CD14-positive monocyte (primary cell): ENCODE results near the gene GRM5. TPM values are rescaled to one million over a fixed set of nuclear protein-coding genes. Genes with fewer than 3 reads are reported as not detected.
"Not testable (repeated sequence)": the region's sequence is repeated elsewhere in the genome, so short reads cannot be mapped to it uniquely, and the experiment has no call there.

ENCODE experiments used
- DNase-seq, 3 donors: peaks; one replicate each; pipeline ENCODE4 v3.0.0-alpha.2; 2011 to 2022
- H2AFZ ChIP-seq: 2 replicates; pipeline ENCODE4 v1.6.0; 2012; ENCODE audit warnings: mild to moderate bottlenecking, low read depth, low read length, inconsistent platforms; ENCODE audit not compliant: insufficient read depth, poor library complexity, severe bottlenecking
- H3K27ac ChIP-seq, 2 donors: 1 replicate in 1 of 2; 2 replicates in 1 of 2; pipeline ENCODE4 v1.5.1; 2012 to 2013; ENCODE audit warnings: low read length in 2 of 2, control low read depth in 1 of 2, inconsistent platforms in 1 of 2, low read depth in 1 of 2, mild to moderate bottlenecking in 1 of 2
- H3K27me3 ChIP-seq, 2 donors: one replicate each; pipeline versions ENCODE4 v1.6.0 to v1.6.1; 2011 to 2013; ENCODE audit warnings: low read length in 2 of 2; ENCODE audit not compliant: control insufficient read depth in 2 of 2, insufficient read depth in 2 of 2
- H3K36me3 ChIP-seq, 2 donors: replicated peaks in 1 of 2; 1 replicate in 1 of 2; 2 replicates in 1 of 2; pipeline versions ENCODE4 v1.5.1 to v1.6.1; 2012 to 2013; ENCODE audit warnings: low read length in 2 of 2, control low read depth in 1 of 2, inconsistent platforms in 1 of 2, mild to moderate bottlenecking in 1 of 2; ENCODE audit not compliant: insufficient read depth in 2 of 2, control insufficient read depth in 1 of 2
- H3K4me1 ChIP-seq, 2 donors: 1 replicate in 1 of 2; 2 replicates in 1 of 2; pipeline versions ENCODE4 v1.5.1 to v1.6.1; 2012 to 2013; ENCODE audit warnings: low read length in 2 of 2, control low read depth in 1 of 2, inconsistent platforms in 1 of 2, mild to moderate bottlenecking in 1 of 2, moderate library complexity in 1 of 2; ENCODE audit not compliant: insufficient read depth in 2 of 2, control insufficient read depth in 1 of 2
- H3K4me2 ChIP-seq: replicated peaks from 2 replicates; pipeline ENCODE3; 2012; ENCODE audit warnings: low read length, moderate library complexity, mild to moderate bottlenecking; ENCODE audit not compliant: poor library complexity, severe bottlenecking; ENCODE audit errors: extremely low read depth
- H3K4me3 ChIP-seq, 3 experiments: fragments of 200-600 bp in 1 of 3; sonication (generic) in 1 of 3; replicated peaks in 1 of 3; 1 replicate in 2 of 3; 2 replicates in 1 of 3; pipeline ENCODE4 v1.5.1; 2011 to 2013; ENCODE audit warnings: low read length in 3 of 3, mild to moderate bottlenecking in 3 of 3, control low read depth in 2 of 3, low read depth in 2 of 3, inconsistent platforms in 1 of 3, moderate library complexity in 1 of 3
- H3K79me2 ChIP-seq: 2 replicates; pipeline ENCODE4 v1.6.0; 2012; ENCODE audit warnings: mild to moderate bottlenecking, control low read depth, inconsistent platforms, low read length, moderate library complexity; ENCODE audit not compliant: insufficient read depth
- H3K9ac ChIP-seq: 2 replicates; pipeline ENCODE4 v1.6.0; 2017; ENCODE audit warnings: low read length, mild to moderate bottlenecking; ENCODE audit not compliant: insufficient read depth, poor library complexity, severe bottlenecking
- H3K9me3 ChIP-seq, 2 donors: replicated peaks in 1 of 2; 1 replicate in 1 of 2; 2 replicates in 1 of 2; pipeline versions ENCODE4 v1.5.1 to v1.6.1; 2012 to 2013; ENCODE audit warnings: low read length in 2 of 2, control low read depth in 1 of 2; ENCODE audit not compliant: control insufficient read depth in 1 of 2, insufficient read depth in 1 of 2
- H4K20me1 ChIP-seq: 2 replicates; pipeline ENCODE4 v1.6.0; 2012; ENCODE audit warnings: mild to moderate bottlenecking, low read length, control low read depth, moderate library complexity; ENCODE audit not compliant: insufficient read depth
- H3K27ac Mint-ChIP-seq, 7 donors: one replicate each; pipeline ENCODE4 v1.8.0; 2020; ENCODE audit warnings: mild to moderate bottlenecking in 7 of 7, mixed read lengths in 7 of 7, moderate library complexity in 6 of 7, inconsistent platforms in 2 of 7
- H3K27me3 Mint-ChIP-seq, 3 donors: one replicate each; pipeline ENCODE4 v1.8.0; 2021 to 2022; ENCODE audit warnings: low read depth in 3 of 3, mild to moderate bottlenecking in 3 of 3, mixed read lengths in 3 of 3, moderate library complexity in 3 of 3, inconsistent platforms in 1 of 3
- H3K36me3 Mint-ChIP-seq, 2 donors: one replicate each; pipeline ENCODE4 v1.8.0; 2020; ENCODE audit warnings: mixed read lengths in 2 of 2, inconsistent platforms in 1 of 2, mild to moderate bottlenecking in 1 of 2
- H3K4me1 Mint-ChIP-seq: one replicate; pipeline ENCODE4 v1.8.0; 2020; ENCODE audit warnings: mild to moderate bottlenecking, mixed read lengths
- H3K4me3 Mint-ChIP-seq, 2 donors: one replicate each; pipeline ENCODE4 v1.8.0; 2020; ENCODE audit warnings: mild to moderate bottlenecking in 2 of 2, mixed read lengths in 2 of 2, moderate library complexity in 1 of 2
- H3K9me3 Mint-ChIP-seq, 7 donors: one replicate each; pipeline ENCODE4 v1.8.0; 2020 to 2022; ENCODE audit warnings: mixed read lengths in 7 of 7, mild to moderate bottlenecking in 6 of 7, moderate library complexity in 6 of 7, inconsistent platforms in 2 of 7
- CTCF ChIP-seq: fragments of 200-600 bp; IDR thresholded peaks from one replicate; pipeline ENCODE4 v1.8.0; 2022; ENCODE audit warnings: antibody characterized with exemption, mild to moderate bottlenecking
- WGBS: methylation state at CpG from one replicate; pipeline ENCODE4 v1.1.5; 2013; ENCODE audit warnings: missing lambda C conversion rate; ENCODE audit not compliant: insufficient coverage; 5-methylcytosine and 5-hydroxymethylcytosine counted together
- intact Hi-C, 2 donors: fragments of 100-400 bp; cut with micrococcal nuclease; formaldehyde crosslinking; loops; one replicate each; pipeline versions ENCODE4 v1.15.0 to v1.15.1; 2023
- polyA plus RNA-seq, 3 donors: library from polyadenylated mRNA; depleted of rRNA in 1 of 3; unstranded in 2 of 3; stranded (reverse) in 1 of 3; fragments of 300-500 nt in 2 of 3; fragments of >200 nt in 1 of 3; fragmentation: Illumina TruSeq in 2 of 3; gene quantifications; 1 replicate in 2 of 3; 2 replicates in 1 of 3; pipeline ENCODE4 v1.2.3, GENCODE V29; 2012 to 2021

The GRM5 gene
- polyA plus RNA-seq, 3 donors, result not detected

DNA sequence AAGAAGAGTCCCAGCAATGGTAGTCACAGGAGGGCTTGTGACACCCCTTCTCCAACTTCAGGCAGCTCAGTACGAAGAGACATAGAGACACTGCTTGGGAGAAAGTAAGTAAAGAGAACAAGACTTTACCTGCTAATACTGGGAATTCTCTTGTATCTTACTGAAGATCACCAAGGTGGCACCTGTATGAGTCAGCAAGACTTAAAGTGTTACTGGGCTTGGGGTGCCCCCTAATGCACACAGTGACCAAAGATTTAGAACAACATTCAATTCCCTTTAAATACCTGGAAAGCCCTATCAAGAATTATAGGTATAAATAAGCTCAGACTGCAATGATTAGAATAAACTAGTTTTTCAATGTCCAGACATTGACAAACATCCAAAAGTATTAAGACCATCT is 148.7 kb downstream of the GRM5 start:
- H3K27ac ChIP-seq, H3K4me2 ChIP-seq, H3K36me3 Mint-ChIP-seq, H2AFZ ChIP-seq, H4K20me1 ChIP-seq, H3K36me3 ChIP-seq, H3K4me3 Mint-ChIP-seq, H3K4me1 ChIP-seq, H3K4me1 Mint-ChIP-seq, H3K9ac ChIP-seq, H3K79me2 ChIP-seq, intact Hi-C loops, H3K9me3 ChIP-seq, H3K4me3 ChIP-seq, H3K27me3 ChIP-seq, H3K27me3 Mint-ChIP-seq, DNase-seq: not testable (repeated sequence)
- Mint-ChIP-seq H3K27ac (peak overlapping the region in 1 of 7 donors; percentile 20), H3K9me3 (peaks cover 4 to 14% (median 8%) of the 10 kb centered on the region in 7 donors)
- no CpG with 5 or more reads among the region's 1 CpG for WGBS

- Histone ChIP-seq H3K4me2 (no peak overlapping the region), H2AFZ (no peak overlapping the region), H3K4me1 (no peaks in the 10 kb centered on the region), H3K79me2 (no peaks in the 10 kb centered on the region), H3K27me3 (no peaks in the 10 kb centered on the region), H3K9me3 (no peaks in the 10 kb centered on the region), H4K20me1 (no peaks in the 10 kb centered on the region), H3K9ac (no peak overlapping the region), H3K4me3 (no peak overlapping the region), H3K36me3 (no peaks in the 10 kb centered on the region), H3K27ac (no peak overlapping the region)
- H3K27ac Mint-ChIP-seq, result no peak overlapping the region
- H3K4me3 Mint-ChIP-seq, result no peak overlapping the region
- DNase-seq, result no peak
- no peaks in the 10 kb centered on the region for H3K27me3 Mint-ChIP-seq
- no peaks in the 10 kb centered on the region for H3K36me3 Mint-ChIP-seq
- intact Hi-C loops, result no loop called here
- no peak for TF ChIP-seq CTCF
- peaks cover 0 to 9% (median 4%) of the 10 kb centered on the region in 7 donors for H3K9me3 Mint-ChIP-seq
- no peaks in the 10 kb centered on the region for H3K4me1 Mint-ChIP-seq
- no CpG with 5 or more reads among the region's 2 CpGs for WGBS
Measured at GRCh38 chr11:88909500-88909899, 156.3 kb downstream of the GRM5 start.

DNA sequence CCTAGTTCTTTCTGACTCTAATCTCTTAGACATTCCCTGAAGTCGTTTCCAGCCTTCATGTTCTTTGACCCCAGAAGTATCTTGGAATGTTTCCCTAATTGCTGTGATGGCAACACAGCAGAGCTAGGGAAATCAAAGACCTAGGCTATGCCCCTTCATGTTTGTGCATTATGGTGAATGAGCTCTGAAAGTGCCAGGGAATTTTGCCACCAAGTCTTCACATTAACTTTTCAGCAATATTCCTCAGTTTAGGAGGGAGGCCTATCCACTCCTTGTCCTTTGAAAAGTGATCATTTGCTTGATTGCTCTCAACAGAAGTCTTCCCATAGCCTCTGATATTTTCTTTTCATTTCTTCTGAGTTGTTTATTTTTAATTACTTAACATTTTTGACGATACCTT is 164.3 kb downstream of the GRM5 start:
- H3K9me3 ChIP-seq, H3K79me2 ChIP-seq, H3K4me1 Mint-ChIP-seq, H2AFZ ChIP-seq, H3K9ac ChIP-seq, H3K4me1 ChIP-seq, DNase-seq, H3K4me3 Mint-ChIP-seq, H3K4me3 ChIP-seq, H3K27ac ChIP-seq, H3K27me3 Mint-ChIP-seq, H3K36me3 Mint-ChIP-seq, H3K27ac Mint-ChIP-seq, intact Hi-C loops, H3K27me3 ChIP-seq, H4K20me1 ChIP-seq, H3K4me2 ChIP-seq, H3K36me3 ChIP-seq, H3K9me3 Mint-ChIP-seq: not testable (repeated sequence)
- WGBS, result 100% methylated on average over 1 of the region's 2 CpGs

DNA sequence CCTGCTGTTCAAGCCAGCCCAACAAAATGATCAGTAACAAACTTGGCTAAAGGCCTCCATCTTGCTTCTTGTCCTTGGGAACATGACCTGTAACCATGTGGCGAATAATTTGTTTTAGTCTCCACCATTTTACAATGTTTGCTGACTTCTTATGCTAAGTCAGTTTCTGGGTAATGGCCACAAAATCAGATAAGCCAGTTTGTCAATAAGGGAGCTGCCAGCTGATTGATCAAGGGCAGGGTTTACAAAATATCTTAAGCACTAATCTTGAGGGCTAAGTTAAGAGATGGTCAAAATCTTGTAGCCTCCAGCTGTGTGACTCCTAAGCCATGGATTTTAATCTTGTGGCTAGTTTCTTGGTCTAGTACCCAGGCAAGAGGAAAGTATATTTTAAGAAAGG is 176.9 kb downstream of the GRM5 start:
- 100% methylated on average over 1 of the region's 1 CpG for WGBS
- H3K4me1 Mint-ChIP-seq, result not testable (repeated sequence)

More for the DNA sequence above, 176.9 kb downstream of the GRM5 start:
- H3K27me3 Mint-ChIP-seq, H3K4me3 ChIP-seq, H3K36me3 Mint-ChIP-seq, DNase-seq, H3K9ac ChIP-seq, intact Hi-C loops, H2AFZ ChIP-seq, H3K4me2 ChIP-seq, H3K27ac Mint-ChIP-seq, H3K4me1 ChIP-seq, H3K27me3 ChIP-seq, H3K79me2 ChIP-seq, H4K20me1 ChIP-seq, H3K27ac ChIP-seq, H3K36me3 ChIP-seq, H3K4me3 Mint-ChIP-seq: not testable (repeated sequence)
- peaks cover 12 to 13% of the 10 kb centered on the region in 2 donors for H3K9me3 ChIP-seq
- H3K9me3 Mint-ChIP-seq, result peaks cover 6 to 25% (median 17%) of the 10 kb centered on the region in 7 donors
